GM12872 (cell line): Measurements from ENCODE around the gene MRPL50.

Experiments used
- CTCF ChIP-seq: IDR thresholded peaks from 3 replicates; pipeline ENCODE4 v1.5.1; 2011; ENCODE audit warnings: low read depth, mild to moderate bottlenecking, low read length, moderate library complexity; ENCODE audit not compliant: insufficient read depth

MRPL50 gene

DNA sequence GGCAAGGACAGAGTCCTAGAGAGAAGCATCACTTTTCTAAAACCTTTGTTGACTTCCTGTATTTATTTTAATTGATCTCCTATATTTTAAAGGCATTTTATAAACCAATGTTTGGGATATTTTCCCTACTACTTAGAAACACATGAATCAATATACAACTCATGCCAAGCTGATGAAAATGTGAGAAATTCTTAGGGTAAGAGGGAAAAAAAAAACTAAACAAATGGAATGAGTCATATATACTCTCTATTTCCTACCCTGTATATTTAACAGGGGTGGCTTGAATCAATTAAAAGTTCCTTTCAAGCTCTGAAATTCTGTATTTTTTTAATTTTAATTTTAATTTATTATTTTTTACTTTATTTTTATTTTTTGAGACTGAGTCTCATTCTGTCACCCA, 33.2 kb downstream of the MRPL50 start:
- no peak for TF ChIP-seq CTCF

DNA sequence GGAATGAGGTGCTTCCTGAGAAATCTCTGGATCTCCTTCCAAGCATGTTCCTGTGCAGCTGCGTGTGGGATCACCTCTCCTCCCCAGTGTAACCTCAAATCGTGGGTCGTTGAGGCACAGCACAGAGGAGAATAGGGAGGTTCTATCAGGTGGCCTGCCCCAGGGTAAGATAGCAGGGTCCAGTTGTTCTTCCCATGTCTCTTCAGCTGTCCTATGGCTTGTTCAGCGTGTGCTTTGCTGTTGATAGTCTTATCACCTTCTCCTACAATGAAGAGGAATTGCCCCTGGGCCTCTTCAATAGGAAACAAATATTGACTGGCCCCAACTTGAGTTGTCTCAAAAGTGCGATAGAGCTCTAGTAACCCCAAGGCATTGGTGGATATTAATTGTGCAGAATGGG, 36.0 kb downstream of the MRPL50 start:
- TF ChIP-seq CTCF: no peak

- no peak for TF ChIP-seq CTCF
Measured at GRCh38 chr9:101360647-101361046, 37.8 kb downstream of the MRPL50 start.

DNA sequence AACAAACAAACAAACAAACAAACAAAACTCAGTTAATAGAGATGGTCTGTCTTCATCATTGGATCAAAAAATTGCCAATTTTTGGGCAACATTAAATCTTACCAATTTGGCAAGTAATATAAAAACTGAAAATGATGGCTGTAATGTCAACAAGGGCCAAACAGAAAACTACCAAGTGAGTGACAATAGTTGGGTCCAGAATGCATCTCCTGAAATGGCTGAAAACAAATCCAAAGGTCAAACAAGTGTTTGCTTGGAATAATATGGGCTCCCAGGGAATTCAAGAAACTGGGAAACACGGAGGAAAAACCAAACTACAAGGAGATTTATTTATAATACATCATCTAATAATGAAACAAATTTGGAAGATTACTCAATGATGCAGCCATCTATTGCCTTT, 38.7 kb downstream of the MRPL50 start:
- TF ChIP-seq CTCF: no peak

- TF ChIP-seq CTCF: no peak
Measured at GRCh38 chr9:101356619-101357018, 41.8 kb downstream of the MRPL50 start.

GRCh38 chr9:101354765-101355708, 43.4 kb downstream of the MRPL50 start:
- TF ChIP-seq CTCF: no peak

DNA sequence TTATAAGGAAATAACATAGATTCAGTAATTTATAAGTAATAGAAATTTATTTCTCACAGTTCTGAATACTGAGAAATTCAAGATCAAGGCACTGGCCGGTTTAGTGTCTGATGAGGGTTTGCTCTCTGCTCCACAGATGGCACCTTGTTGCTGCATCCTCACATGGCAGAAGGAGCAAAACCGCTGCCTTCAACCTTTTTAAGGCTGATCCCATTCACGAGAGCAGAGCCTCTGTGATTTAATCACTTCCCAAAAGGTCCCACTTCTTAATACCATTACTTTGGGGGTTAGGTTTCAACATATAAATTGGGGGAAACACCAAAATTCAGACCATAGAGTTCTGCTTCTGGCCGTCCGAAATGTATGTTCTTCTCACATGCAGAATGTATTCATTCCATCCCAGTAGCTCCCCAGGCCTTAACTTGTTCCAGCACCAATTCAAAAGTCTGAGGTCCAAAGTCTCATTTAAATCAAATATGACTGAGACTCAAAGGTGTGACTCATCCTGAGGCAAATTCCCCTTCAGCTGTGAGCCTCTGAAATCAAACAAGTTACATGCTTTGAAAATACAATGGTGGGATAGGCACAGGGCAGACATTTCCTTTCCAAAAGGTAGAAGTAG, 44.2 kb downstream of the MRPL50 start:
- no peak for TF ChIP-seq CTCF
